ENCODE results near the gene SV2A.

DNA sequence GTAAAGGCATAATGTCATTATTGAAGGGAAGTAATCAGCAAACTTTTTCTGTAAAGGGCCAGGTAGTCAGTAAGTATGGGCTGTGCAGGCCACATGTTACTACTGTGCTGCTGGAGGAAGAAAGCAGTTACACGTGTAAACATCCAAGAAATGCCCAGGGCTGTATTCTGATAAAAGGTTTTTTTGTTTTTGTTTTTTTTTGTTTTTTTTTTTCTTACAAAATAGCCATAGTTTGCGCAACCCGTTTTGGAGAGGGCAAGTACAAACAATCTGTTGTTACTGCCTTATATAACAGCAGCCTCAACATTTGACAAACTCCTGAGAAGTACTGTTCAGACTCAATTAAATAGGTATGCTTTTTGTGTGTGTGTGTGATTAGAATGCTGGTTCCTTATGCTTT is 45.7 kb upstream of the SV2A start:
- TF ChIP-seq, protein P1, sequence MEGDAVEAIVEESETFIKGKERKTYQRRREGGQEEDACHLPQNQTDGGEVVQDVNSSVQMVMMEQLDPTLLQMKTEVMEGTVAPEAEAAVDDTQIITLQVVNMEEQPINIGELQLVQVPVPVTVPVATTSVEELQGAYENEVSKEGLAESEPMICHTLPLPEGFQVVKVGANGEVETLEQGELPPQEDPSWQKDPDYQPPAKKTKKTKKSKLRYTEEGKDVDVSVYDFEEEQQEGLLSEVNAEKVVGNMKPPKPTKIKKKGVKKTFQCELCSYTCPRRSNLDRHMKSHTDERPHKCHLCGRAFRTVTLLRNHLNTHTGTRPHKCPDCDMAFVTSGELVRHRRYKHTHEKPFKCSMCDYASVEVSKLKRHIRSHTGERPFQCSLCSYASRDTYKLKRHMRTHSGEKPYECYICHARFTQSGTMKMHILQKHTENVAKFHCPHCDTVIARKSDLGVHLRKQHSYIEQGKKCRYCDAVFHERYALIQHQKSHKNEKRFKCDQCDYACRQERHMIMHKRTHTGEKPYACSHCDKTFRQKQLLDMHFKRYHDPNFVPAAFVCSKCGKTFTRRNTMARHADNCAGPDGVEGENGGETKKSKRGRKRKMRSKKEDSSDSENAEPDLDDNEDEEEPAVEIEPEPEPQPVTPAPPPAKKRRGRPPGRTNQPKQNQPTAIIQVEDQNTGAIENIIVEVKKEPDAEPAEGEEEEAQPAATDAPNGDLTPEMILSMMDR (optimal IDR thresholded peaks at IDR 0.05 in 1 of 3, IDR thresholded peaks at IDR 0.05 in 1 of 3, conservative IDR thresholded peaks at IDR 0.05 in 1 of 3; ENCODE audit: extremely low read depth in 1 of 3, insufficient read depth in 2 of 3, low read length in 3 of 3), result no peak
- TF ChIP-seq EZH2 (IDR thresholded peaks at IDR 0.05; ENCODE audit: low read length), result no peak

All from keratinocyte (primary cell).